Common myeloid progenitor, CD34-positive (primary cell): ENCODE data around the gene USP48.
"Not testable (repeated sequence)": the region's sequence is repeated elsewhere in the genome, so short reads cannot be mapped to it uniquely, and the experiment has no call there.

Source experiments
- CTCF ChIA-PET: fragments of 350-600 bp; sonication (Branson Sonifier 250); formaldehyde crosslinking; loops from one replicate; lab custom pipeline; 2021; ENCODE audit warnings: antibody characterized with exemption; lab: Charles Lee
- POLR2A ChIA-PET: fragments of 350-600 bp; sonication (Branson Sonifier 250); formaldehyde crosslinking; loops from one replicate; lab custom pipeline; 2021; ENCODE audit warnings: antibody characterized with exemption; lab: Charles Lee
- DNase-seq, 3 donors: peaks; one replicate each; pipeline versions ENCODE4 v3.0.0 to v3.0.0-alpha.2; 2013
- H3K27ac ChIP-seq, 2 experiments: 1 replicate in 1 of 2; 2 replicates in 1 of 2; pipeline ENCODE4 v1.7.0; 2013; ENCODE audit warnings: inconsistent platforms in 2 of 2, low read length in 2 of 2, mild to moderate bottlenecking in 2 of 2, low read depth in 1 of 2, moderate library complexity in 1 of 2; ENCODE audit not compliant: severe bottlenecking in 2 of 2, insufficient read depth in 1 of 2, poor library complexity in 1 of 2
- H3K27me3 ChIP-seq, 5 experiments: replicated peaks in 2 of 5; 1 replicate in 3 of 5; 2 replicates in 2 of 5; pipeline versions ENCODE4 v1.6.1 to v1.7.0; 2013; ENCODE audit warnings: low read length in 4 of 5, mild to moderate bottlenecking in 2 of 5, moderate library complexity in 2 of 5, inconsistent platforms in 1 of 5; ENCODE audit not compliant: insufficient read depth in 5 of 5, control insufficient read depth in 4 of 5
- H3K36me3 ChIP-seq, 4 experiments: 1 replicate in 2 of 4; 2 replicates in 2 of 4; pipeline versions ENCODE4 v1.6.1 to v1.7.0; 2013; ENCODE audit warnings: low read length in 3 of 4, control low read depth in 1 of 4, mild to moderate bottlenecking in 1 of 4; ENCODE audit not compliant: control insufficient read depth in 4 of 4, insufficient read depth in 4 of 4
- H3K4me1 ChIP-seq, 4 experiments: 1 replicate in 3 of 4; 2 replicates in 1 of 4; pipeline versions ENCODE4 v1.6.1 to v1.7.1; 2013; ENCODE audit warnings: low read length in 3 of 4, mild to moderate bottlenecking in 3 of 4, control low read depth in 1 of 4, inconsistent platforms in 1 of 4, moderate library complexity in 1 of 4; ENCODE audit not compliant: control insufficient read depth in 4 of 4, insufficient read depth in 4 of 4; ENCODE audit errors: control extremely low read depth in 1 of 4
- H3K4me3 ChIP-seq, 7 experiments: 1 replicate in 4 of 7; 2 replicates in 3 of 7; pipeline versions ENCODE4 v1.5.1 to v1.7.0; 2013; ENCODE audit warnings: mild to moderate bottlenecking in 7 of 7, low read length in 6 of 7, moderate library complexity in 6 of 7, inconsistent platforms in 2 of 7, low read depth in 2 of 7, control low read depth in 1 of 7; ENCODE audit not compliant: insufficient read depth in 4 of 7, control insufficient read depth in 1 of 7; ENCODE audit errors: extremely low read depth in 1 of 7
- H3K9me3 ChIP-seq, 5 experiments: 1 replicate in 4 of 5; 2 replicates in 1 of 5; pipeline versions ENCODE4 v1.6.1 to v1.7.1; 2013; ENCODE audit warnings: low read length in 4 of 5, mild to moderate bottlenecking in 2 of 5, inconsistent platforms in 1 of 5, low read depth in 1 of 5, moderate library complexity in 1 of 5; ENCODE audit not compliant: control insufficient read depth in 4 of 5, insufficient read depth in 2 of 5; ENCODE audit errors: control extremely low read depth in 1 of 5
- WGBS: methylation state at CpG from one replicate; pipeline ENCODE4 v1.1.5; 2013; ENCODE audit not compliant: insufficient coverage; 5-methylcytosine and 5-hydroxymethylcytosine counted together

Gene USP48

GRCh38 chr1:21631590-21631943 is 151.4 kb downstream of the USP48 start:
- DNase-seq, H3K9me3 ChIP-seq, POLR2A ChIA-PET, H3K36me3 ChIP-seq, H3K4me3 ChIP-seq, CTCF ChIA-PET, H3K27me3 ChIP-seq: not testable (repeated sequence)
- WGBS: 94% methylated on average over 3 of the region's 8 CpGs
- peak overlapping the region in 1 of 2 experiments; percentile 14 for H3K27ac ChIP-seq
- H3K4me1 ChIP-seq: peaks cover 0 to 13% (median 7%) of the 10 kb centered on the region in 4 experiments

- WGBS: 72% methylated on average over 11 of the region's 13 CpGs
- H3K36me3 ChIP-seq: no peaks in the 10 kb centered on the region
- peak overlapping the region in 1 of 2 experiments; percentile 14 for H3K27ac ChIP-seq
- POLR2A ChIA-PET: no interaction called here
- CTCF ChIA-PET: interaction anchor here (1.2 kb wide), 1 partner anchor 33 kb away, joined by 3 read pairs; no protein-coding TSS in a partner anchor
- H3K4me3 ChIP-seq: no peak overlapping the region
- DNase-seq: no peak
- no peaks in the 10 kb centered on the region for H3K9me3 ChIP-seq
- H3K27me3 ChIP-seq: peaks cover 0 to 9% (median 0%) of the 10 kb centered on the region in 5 experiments
- peaks cover 0 to 13% (median 7%) of the 10 kb centered on the region in 4 experiments for H3K4me1 ChIP-seq
These were observed 152.2 kb downstream of the USP48 start for GRCh38 chr1:21630571-21631343.

- 100% methylated on average over 1 of the region's 4 CpGs for WGBS
- Histone ChIP-seq H3K27ac (no peak overlapping the region), H3K27me3 (peaks cover 0 to 9% (median 0%) of the 10 kb centered on the region in 5 experiments), H3K36me3 (no peaks in the 10 kb centered on the region), H3K4me1 (peaks cover 0 to 13% (median 7%) of the 10 kb centered on the region in 4 experiments), H3K9me3 (no peaks in the 10 kb centered on the region), H3K4me3 (no peak overlapping the region)
- no peak for DNase-seq
- CTCF ChIA-PET: interaction anchor here (1.2 kb wide), 1 partner anchor 34 kb away, joined by 3 read pairs; no protein-coding TSS in a partner anchor
- POLR2A ChIA-PET: no interaction called here
These were observed 153.0 kb downstream of the USP48 start for GRCh38 chr1:21629971-21630370.

DNA sequence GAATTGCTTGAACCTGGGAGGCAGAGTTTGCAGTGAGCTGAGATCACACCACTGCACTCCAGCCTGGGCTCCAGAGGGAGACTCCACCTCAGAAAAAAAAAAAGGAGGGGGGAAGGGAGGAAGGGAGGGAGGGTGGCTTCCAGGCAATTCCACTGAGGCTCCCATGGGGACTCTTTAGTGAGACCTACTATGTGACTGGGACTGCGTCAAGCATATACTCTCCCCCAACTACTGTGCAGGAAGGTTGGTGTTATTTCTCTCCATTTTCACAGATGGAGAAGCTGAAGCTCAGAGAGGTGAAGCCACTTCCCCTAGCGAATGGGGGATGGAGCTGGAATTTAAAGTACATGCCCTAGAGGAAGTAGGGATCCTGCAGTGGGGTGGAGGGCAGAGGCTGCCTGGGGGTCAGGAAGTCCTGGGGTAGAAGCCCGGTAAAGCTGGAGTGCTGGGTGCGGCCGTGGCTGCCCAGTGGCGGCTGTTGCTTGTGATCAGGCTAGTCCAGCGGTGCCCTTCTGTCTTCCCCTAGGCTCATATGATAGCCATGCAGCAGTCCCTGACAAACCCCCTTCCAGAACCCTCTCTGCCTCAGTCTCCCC is 154.1 kb downstream of the USP48 start:
- Histone ChIP-seq H3K4me1 (peaks cover 0 to 13% (median 7%) of the 10 kb centered on the region in 4 experiments), H3K27me3 (peaks cover 0 to 9% (median 0%) of the 10 kb centered on the region in 5 experiments), H3K9me3 (no peaks in the 10 kb centered on the region), H3K36me3 (no peaks in the 10 kb centered on the region), H3K27ac (no peak overlapping the region), H3K4me3 (no peak overlapping the region)
- POLR2A ChIA-PET: no interaction called here
- WGBS: 14% methylated on average over 6 of the region's 7 CpGs
- peak in 2 of 3 donors; percentile 44 to 45 for DNase-seq
- CTCF ChIA-PET: no interaction called here
